Choroid plexus epithelial cell (primary cell): ENCODE data around the gene EPB41L2.

Experiments
- DNase-seq: peaks from one replicate; pipeline ENCODE4 v3.0.0-alpha.2; 2010; ENCODE audit warnings: low read depth
- H3K4me3 ChIP-seq: 2 replicates; pipeline ENCODE4 v1.5.1; 2011; ENCODE audit warnings: low read depth, mild to moderate bottlenecking, control low read depth, low read length, moderate library complexity
- TF ChIP-seq, protein P1 (sequence below): conservative IDR thresholded peaks from 2 replicates; pipeline ENCODE4 v1.5.1; 2011; ENCODE audit warnings: low read depth, mild to moderate bottlenecking, control low read depth, inconsistent platforms, low read length, moderate library complexity

Gene EPB41L2

DNA sequence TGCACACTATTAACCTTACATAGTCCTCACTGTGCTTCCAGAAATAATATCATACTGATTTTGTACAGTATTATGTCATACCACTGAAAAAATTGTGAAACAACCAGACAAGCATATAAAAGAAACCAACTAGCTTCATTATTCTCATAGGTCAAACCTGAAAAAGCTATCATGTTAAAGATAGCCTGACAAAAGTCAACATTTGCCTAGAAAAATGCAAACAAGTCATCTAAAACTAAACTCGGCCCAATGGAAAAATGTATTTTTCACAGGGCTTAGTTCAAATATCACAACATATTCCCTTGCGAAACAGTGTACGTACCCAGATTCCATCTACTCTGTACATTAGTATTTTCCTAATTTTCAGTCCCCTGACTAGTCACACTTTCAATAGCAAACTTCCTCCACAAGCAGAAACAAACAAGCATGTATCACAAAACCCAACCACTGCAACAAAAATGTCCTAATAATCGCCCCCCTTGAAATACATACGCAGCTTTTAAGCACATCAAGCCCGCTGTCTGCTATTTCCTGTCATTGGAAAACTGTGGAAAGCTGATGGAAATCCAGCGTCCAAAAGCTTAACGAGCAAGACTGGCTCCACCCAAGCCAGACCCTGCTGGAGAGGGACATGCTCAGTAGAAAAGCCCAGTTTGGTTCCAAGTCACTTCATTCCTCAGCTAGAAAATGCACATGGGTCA, 93.1 kb downstream of the EPB41L2 start:
- peak; percentile 72 for DNase-seq
- TF ChIP-seq, protein P1, sequence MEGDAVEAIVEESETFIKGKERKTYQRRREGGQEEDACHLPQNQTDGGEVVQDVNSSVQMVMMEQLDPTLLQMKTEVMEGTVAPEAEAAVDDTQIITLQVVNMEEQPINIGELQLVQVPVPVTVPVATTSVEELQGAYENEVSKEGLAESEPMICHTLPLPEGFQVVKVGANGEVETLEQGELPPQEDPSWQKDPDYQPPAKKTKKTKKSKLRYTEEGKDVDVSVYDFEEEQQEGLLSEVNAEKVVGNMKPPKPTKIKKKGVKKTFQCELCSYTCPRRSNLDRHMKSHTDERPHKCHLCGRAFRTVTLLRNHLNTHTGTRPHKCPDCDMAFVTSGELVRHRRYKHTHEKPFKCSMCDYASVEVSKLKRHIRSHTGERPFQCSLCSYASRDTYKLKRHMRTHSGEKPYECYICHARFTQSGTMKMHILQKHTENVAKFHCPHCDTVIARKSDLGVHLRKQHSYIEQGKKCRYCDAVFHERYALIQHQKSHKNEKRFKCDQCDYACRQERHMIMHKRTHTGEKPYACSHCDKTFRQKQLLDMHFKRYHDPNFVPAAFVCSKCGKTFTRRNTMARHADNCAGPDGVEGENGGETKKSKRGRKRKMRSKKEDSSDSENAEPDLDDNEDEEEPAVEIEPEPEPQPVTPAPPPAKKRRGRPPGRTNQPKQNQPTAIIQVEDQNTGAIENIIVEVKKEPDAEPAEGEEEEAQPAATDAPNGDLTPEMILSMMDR = no peak
- H3K4me3 ChIP-seq = peak overlapping the region; percentile 55

DNA sequence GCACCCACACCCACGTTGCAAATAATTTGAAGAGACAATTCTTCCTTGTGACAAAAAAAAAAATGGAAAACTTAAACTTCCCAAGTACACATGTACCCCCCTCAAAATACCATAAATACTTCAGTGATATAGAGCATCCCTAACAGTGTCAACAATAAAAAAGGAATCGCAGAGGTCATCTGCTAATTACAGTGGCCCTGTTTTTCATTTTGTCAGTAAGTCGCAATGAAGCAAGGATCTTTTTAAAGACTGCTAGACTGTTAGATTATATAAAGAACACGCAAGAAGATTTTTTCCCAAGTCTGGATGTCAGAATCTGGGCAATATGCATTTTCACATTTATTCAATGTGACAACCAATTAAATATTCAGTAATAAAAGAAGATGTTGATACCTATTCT, 93.9 kb downstream of the EPB41L2 start:
- DNase-seq = no peak
- peak overlapping the region; percentile 55 for H3K4me3 ChIP-seq
- TF ChIP-seq, protein P1 = no peak

DNA sequence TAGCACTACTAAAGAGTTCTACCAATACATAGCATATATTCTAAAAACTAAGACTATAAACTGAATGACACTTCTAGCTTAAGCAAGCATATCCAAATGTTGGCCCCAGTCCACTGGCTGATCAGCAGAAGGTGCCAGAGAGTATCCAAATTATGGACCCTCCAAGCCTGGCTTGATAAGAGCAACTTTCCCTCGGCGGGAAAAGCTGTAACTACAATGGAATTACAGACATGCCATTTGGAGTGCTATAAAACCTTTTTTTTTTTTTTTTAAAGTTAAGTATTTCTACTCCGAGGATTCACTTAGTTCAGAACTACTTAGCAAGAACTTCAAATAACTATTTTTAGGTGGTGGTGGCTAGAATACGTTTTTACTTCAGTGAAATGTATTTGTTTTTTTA, 94.6 kb downstream of the EPB41L2 start:
- H3K4me3 ChIP-seq = no peak overlapping the region
- TF ChIP-seq, protein P1 = no peak
- no peak for DNase-seq

DNA sequence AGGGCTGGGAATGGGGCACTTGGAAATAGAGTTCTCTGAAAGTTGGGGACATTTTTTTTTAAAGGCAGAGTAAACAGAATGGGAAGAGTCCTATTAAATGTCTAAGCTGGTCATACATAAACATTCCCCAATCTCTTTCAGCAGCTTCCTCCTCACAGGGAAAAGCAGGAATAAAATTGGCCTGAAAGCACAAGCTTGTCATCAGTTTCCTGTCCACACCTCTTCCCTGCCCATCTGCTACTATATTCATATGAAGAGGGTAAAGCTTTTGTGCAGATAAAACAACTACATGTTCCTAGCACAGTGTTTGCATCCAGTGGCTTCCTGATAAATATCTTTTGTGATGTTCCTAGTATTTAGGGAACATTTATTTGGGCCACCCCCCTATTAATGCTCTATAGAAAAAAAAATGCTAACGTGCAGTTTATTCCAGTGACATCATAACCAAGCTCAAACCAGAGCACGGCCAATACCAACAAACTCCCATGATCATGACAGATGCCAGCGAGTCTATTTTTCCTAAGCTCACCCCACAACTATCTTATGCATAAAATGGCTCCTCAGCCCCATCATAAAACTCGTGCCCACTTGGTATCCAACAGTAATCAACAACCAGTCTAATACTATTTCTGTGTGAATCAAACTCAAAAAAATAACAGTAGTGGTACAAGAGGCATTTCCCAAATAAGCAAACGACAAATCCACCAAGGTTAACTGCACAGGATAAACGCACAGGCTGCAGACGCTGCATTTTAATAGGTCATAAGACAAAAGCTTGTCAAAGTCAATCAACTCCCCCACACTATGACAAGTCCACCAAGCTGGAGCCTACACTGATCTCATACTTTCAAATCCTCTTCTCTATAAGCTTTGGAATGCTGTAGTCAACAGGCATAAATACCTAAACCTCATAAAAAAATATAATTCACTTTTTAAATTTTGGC, 95.3 kb downstream of the EPB41L2 start:
- TF ChIP-seq, protein P1 = no peak
- no peak for DNase-seq
- no peak overlapping the region for H3K4me3 ChIP-seq

DNA sequence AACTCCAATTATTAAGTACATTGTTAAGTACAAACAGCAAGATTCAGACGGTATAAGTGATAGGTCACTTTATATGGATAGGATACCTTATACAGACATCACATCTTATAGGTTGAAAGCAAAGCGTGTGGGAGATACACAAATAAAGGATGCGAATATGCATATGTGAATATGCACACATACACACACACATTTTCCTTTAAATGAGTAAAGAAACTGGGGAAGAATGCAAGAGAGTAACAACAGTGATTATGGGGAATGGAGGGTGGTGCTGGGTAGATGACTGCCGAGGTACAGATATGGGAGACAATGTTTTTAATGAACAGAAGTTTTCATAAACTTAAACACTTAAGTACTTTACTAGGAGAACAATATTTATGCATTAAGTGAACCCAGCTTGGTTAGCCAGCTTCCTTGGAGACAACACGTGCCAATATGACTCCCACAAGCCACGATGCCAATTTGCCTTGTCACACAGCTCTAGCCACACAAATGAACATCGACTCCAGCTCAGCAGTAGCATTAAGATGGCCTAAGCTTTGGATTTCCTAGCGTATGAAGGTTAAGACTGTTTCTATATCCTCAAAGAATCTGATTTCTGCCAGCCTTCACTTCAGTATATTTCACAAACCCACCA, 96.6 kb downstream of the EPB41L2 start:
- no peak overlapping the region for H3K4me3 ChIP-seq
- TF ChIP-seq, protein P1 = no peak
- no peak for DNase-seq

DNA sequence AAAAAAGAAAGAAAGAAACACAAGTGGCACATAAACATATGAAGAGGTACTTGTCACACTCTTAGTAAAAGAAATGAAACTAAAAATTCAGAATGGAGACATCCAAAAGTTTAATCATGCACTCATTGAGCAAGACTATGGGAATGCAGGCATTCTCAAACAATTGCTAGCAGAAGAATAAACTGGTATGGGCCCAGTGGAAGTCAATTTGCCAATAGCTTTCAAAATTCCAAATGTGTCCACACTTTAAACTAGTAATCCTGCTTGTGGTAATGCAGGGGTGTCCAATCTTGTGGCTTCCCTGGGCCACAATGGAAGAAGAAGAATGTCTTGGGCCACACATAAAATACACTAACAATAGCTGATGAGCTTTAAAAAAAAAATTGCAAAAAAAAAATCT, 97.4 kb downstream of the EPB41L2 start:
- TF ChIP-seq, protein P1 = no peak
- peak; percentile 47 for DNase-seq
- H3K4me3 ChIP-seq = no peak overlapping the region
